Breast epithelium (tissue), 3 donors: Measurements from ENCODE around the gene CALHM6.

Experiments used
- POLR2A ChIP-seq: fragments of 450-650 bp; IDR thresholded peaks from one replicate; pipeline ENCODE4 v1.6.1; 2016; ENCODE audit warnings: antibody characterized with exemption, mild to moderate bottlenecking, moderate library complexity
- TF ChIP-seq, protein P1 (sequence below), 3 donors: fragments of 450-650 bp; IDR thresholded peaks; one replicate each; pipeline ENCODE4 v1.5.1; 2016 to 2017; ENCODE audit warnings: antibody characterized with exemption in 3 of 3, mild to moderate bottlenecking in 3 of 3, moderate library complexity in 3 of 3

DNA sequence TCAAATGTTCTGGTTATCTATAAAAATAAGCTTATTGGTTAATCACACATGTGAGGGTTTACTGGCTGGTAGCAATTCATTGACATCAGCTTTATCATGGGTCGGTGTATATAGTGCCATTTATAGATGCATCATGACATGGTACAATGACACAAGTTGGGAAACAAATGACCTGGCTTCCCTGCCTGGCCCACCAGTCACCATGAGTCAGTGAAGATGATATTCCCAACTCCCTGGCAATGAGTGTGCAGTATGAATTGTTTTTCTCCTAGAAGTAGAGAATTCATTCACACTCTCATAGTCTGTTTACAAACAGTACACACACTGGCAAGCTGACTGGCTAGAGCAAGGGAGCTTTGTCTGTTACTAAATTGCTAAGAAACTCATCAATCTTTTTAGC is 37.2 kb upstream of the CALHM6 start:
- TF ChIP-seq, protein P1, sequence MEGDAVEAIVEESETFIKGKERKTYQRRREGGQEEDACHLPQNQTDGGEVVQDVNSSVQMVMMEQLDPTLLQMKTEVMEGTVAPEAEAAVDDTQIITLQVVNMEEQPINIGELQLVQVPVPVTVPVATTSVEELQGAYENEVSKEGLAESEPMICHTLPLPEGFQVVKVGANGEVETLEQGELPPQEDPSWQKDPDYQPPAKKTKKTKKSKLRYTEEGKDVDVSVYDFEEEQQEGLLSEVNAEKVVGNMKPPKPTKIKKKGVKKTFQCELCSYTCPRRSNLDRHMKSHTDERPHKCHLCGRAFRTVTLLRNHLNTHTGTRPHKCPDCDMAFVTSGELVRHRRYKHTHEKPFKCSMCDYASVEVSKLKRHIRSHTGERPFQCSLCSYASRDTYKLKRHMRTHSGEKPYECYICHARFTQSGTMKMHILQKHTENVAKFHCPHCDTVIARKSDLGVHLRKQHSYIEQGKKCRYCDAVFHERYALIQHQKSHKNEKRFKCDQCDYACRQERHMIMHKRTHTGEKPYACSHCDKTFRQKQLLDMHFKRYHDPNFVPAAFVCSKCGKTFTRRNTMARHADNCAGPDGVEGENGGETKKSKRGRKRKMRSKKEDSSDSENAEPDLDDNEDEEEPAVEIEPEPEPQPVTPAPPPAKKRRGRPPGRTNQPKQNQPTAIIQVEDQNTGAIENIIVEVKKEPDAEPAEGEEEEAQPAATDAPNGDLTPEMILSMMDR (IDR thresholded peaks at IDR 0.05), result no peak
- TF ChIP-seq POLR2A, result no peak
